GM12801 (cell line): ENCODE data around the gene LRRC2.

Source experiments
- TF ChIP-seq, protein P1 (sequence below): IDR thresholded peaks from one replicate; pipeline ENCODE4 v1.5.1; 2011; ENCODE audit warnings: control low read depth; ENCODE audit not compliant: insufficient read length; ENCODE audit errors: extremely low read depth

The LRRC2 gene

DNA sequence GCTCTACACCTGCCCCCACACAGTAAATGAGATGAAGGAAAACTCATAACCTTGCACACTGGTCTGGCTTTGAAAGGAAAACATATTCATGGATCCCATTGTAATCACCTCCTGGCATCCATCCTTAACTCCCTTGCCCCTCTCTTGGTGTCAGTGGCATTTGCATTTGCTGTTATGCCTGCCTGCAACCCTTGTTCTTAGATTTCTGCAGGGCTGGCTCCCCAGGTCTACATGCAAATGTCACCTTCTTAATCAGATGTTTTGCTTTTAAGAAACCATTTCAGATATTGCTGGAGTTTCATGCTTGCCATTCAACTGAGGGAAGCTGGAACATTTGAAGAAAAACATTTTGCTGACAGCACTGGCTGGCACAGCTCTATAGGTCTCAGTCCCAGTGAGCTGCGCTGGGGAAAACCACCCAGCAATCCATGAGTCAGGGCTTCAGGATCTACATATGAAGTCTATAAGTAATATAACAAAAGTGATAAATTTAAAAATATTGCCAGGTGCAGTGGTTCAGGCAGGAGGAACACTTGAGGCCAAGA lies 19.1 kb downstream of the LRRC2 start:
- TF ChIP-seq, protein P1, sequence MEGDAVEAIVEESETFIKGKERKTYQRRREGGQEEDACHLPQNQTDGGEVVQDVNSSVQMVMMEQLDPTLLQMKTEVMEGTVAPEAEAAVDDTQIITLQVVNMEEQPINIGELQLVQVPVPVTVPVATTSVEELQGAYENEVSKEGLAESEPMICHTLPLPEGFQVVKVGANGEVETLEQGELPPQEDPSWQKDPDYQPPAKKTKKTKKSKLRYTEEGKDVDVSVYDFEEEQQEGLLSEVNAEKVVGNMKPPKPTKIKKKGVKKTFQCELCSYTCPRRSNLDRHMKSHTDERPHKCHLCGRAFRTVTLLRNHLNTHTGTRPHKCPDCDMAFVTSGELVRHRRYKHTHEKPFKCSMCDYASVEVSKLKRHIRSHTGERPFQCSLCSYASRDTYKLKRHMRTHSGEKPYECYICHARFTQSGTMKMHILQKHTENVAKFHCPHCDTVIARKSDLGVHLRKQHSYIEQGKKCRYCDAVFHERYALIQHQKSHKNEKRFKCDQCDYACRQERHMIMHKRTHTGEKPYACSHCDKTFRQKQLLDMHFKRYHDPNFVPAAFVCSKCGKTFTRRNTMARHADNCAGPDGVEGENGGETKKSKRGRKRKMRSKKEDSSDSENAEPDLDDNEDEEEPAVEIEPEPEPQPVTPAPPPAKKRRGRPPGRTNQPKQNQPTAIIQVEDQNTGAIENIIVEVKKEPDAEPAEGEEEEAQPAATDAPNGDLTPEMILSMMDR, result no peak

DNA sequence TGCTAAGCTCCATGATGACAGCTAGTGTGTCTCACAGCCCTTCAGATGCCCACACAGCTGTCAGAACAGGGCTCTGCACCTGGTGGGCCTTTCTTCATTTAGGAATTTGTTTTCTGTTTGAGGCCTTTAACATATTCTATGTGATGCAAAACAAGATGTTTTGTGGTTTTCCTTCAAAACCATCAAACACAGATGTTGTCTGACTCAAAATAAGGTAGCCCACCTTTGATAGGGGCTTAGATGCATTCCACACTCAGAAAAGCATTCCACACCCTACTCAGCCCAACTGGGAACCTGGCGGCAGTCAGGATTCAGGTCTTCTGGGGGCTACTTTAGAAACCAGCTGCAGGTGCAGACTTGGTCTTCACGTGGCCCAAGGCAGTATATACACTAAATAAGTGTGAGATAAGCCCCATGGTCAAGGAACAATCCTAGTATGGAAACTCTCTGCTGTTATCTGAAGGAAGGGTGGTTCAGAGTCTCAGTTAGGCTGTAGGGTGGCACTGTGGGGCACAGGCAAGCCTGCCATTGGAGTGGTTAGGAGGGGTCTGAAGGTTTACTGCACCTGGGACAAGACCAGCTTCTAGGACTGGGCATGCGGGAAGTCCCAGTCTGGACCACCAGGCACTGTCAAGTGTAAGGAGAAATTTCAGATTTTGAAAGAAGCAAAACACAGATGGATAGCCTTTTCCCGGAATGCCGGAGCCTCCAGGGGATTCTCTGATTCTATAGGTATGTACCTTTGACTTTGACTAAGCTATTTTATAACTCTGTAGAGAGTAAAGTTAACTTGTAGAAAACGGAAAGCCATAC lies 20.1 kb downstream of the LRRC2 start:
- TF ChIP-seq, protein P1, result no peak

DNA sequence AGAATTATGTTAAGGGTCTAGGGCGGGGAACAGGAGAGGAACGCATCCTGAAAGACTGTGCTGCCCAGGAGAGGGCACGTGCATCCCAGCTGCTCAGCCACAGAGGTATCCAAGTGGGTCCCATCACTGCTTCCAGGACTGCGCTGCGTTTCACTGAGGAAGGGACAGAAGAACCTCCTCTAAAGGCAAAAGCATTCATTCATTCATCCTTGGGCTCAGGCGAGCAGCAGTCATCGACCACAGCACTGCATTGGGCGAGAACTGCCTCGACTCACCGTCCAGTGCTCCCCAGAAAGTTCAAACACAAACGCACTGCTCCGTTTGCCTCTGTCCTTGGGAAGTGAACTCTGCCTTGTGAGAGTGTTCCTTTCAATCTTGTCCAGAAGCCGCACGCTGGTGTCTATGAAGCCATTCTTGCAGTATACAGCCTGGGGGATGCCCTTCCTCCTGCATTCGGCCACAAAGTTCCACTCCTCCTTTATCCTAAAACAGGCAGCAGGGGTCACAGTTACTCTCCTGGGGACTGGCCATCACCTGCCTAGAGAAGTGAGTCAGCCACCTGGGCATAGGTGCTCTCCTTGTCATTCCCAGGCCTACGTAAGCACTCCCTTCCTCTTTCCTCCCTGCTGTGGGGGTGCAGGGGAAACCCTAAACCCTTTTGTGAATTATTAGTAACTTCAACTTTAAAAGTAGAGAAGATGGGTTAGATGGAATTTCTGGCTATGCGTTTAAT lies 21.2 kb downstream of the LRRC2 start:
- TF ChIP-seq, protein P1, result no peak

DNA sequence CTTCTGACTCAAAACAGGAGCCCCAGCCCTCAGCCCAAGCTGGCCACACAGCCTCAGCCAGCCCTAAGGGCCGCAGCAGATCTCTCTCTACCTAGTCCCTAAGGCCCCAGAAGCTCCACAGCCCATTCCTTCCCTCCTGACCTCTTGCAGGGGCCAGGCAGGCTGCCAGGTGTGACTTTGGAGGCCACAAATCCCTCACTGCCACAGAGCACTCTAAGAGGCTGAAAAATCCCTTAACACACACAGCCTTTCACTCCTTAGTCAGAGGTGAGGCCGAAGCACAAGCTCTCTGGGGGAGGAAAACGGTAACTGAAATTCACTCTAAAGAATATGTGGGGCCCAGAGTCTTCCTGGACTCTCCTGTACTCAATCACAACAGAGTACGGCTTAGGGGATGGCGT lies 23.3 kb downstream of the LRRC2 start:
- TF ChIP-seq, protein P1, result no peak

DNA sequence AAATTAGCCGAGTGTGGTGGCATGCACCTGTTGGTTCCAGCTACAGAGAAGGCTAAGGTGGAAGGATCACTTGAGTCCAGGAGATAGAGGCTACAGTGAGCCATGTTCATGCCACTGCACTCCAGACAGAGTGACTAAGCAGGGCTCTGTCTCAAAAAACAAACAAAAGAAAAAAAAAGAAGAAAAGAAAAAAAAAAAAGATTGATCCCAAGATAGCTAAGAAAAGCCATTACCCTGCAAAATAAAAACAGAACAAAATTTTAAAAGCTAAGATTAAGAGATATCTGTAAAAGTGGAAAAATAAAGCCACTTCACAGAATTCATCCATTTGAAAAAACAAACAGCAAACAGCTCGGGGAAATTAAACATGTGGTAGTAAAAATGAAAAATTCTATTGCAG lies 23.8 kb downstream of the LRRC2 start:
- TF ChIP-seq, protein P1, result no peak

DNA sequence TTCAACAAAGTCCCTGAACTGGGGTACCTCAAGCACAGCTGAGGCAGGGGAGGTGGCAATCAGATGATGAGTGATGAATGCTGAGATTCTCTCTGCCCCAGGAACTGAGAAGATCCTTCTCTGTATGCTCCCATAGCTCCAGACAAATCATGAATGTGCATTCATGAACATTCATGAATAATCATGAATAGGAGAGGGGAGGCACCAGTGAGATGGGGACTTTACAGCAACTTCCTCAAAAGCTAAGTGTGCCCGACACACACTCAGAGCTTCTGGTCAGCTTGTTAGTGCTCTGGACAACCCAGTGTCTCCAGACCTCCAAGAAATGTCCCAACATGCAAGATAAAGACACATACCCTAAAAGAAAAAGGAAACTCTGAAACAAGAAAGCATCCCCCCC lies 24.3 kb downstream of the LRRC2 start:
- TF ChIP-seq, protein P1, result no peak

DNA sequence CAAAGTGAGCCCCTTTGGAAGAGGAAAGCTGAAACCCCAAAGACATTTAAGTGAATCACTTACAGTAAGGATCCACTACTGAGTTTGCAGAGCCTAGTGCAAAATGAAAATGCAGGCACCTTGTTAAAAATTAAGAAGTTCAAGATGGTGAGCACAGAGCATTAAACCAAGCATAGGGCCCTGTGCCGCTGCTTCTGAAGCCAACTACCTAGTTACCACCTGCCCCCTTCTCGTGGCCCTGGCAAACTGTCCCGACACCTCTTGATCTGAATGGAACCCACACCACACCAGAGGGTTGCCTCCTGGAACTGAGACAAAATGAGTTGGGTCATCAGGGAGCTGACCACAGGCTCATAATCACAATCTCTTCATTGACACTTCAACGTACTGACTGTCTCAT lies 25.6 kb downstream of the LRRC2 start:
- TF ChIP-seq, protein P1, result no peak
